ENCODE data around the gene KCTD10.
"Not testable (repeated sequence)": the region's sequence is repeated elsewhere in the genome, so short reads cannot be mapped to it uniquely, and the experiment has no call there.

The KCTD10 gene

DNA sequence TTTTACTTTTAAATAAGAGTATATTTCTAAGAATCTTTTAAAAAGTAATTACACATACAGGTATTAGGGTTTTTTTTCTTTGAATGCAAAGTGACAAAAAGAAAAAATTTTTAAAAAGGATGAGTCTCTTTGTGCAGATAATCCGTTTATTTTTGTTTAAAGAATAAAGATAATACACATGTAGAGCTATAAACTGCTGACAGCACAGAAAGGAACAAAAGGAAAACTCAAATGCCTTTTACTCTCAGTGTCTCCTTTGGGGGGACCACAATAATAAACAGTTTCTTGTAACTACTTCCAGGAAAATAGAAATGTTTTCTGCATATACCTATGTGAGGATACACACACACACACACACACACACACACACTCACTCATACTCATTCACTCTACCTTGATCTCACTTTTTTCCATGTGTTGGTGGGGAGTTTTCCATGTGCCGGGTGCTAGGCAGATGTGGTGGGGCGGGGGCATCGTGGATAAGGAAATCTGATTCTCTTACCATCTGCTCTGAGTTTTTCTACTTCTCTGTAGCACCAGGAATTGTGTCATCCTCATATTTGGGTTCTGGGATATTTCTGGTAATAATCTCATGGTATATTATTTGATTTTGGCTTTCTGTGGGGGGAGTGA lies 58.1 kb downstream of the KCTD10 start:
- DNase-seq (ENCODE audit: low spot score): no peak

DNA sequence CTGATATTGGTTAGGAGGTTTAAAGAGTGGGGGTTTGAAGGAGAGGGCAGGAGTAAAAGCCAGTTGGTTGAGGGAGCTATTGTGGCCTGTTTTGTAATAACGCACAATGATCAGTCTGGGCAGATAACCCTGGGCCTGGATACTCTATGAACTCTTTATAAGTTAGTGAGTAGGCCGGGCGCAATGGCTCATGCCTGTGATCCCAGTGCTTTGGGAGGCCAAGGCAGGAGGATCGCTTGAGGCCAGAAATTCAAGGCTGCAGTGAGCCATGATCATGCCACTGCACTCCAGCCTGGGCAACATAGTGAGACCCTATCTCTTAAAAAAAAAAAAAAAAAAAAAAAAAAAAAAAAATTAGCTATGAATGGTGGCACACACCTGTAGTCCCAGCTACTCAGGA lies 71.0 kb downstream of the KCTD10 start:
- not testable (repeated sequence) for DNase-seq (ENCODE audit: low spot score)

DNA sequence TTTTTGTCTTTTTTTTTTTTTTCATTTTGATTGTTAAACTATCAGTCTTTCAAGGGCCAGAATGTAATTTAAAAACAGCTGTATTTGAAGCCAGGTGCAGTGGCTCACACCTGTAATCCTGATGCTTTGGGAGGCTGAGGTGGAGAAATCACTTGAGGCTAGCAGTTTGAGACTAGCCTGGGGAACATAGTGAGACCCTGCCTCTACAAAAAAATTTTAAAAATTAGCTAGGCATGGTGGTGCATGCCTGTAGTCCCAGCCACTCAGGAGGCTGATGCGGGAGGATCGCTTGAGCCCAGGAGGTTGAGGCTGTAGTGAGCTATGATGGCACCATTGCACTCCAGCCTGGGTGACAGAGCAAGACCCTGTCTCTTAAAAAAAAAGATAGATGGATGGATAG lies 72.3 kb downstream of the KCTD10 start:
- DNase-seq (ENCODE audit: low spot score): not testable (repeated sequence)
